GM12865 (cell line): ENCODE data around the gene NTN4.

Experiments
- DNase-seq: peaks from one replicate; pipeline ENCODE4 v3.0.0; 2010; ENCODE audit warnings: low read depth
- H3K4me3 ChIP-seq: 2 replicates; pipeline ENCODE4 v1.5.1; 2011; ENCODE audit warnings: mild to moderate bottlenecking, low read depth, low read length, control low read depth
- TF ChIP-seq, protein P1 (sequence below): IDR thresholded peaks from 2 replicates; pipeline ENCODE4 v1.5.1; 2011; ENCODE audit warnings: low read length, control low read depth, low read depth, inconsistent platforms; ENCODE audit not compliant: insufficient read depth; ENCODE audit errors: missing control alignments

Gene NTN4

DNA sequence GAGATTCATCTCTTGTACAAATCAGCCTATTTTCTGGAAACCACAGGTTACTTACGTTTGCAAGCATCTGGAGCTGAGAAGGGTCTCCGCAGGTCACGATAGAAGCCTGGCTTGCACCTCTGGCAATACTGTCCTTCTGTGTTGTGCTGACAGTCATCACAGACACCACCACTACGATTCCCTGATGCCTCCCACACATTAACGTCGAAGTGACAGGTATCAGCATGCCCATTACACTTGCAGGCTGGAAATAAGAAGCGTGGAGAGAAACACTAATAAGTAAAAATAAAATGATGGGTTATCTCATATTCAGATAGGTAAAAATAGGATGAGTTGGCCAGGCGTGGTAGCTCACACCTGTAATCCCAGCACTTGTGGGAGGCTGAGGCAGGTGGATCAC, 80.2 kb downstream of the NTN4 start:
- no peak for DNase-seq
- TF ChIP-seq, protein P1, sequence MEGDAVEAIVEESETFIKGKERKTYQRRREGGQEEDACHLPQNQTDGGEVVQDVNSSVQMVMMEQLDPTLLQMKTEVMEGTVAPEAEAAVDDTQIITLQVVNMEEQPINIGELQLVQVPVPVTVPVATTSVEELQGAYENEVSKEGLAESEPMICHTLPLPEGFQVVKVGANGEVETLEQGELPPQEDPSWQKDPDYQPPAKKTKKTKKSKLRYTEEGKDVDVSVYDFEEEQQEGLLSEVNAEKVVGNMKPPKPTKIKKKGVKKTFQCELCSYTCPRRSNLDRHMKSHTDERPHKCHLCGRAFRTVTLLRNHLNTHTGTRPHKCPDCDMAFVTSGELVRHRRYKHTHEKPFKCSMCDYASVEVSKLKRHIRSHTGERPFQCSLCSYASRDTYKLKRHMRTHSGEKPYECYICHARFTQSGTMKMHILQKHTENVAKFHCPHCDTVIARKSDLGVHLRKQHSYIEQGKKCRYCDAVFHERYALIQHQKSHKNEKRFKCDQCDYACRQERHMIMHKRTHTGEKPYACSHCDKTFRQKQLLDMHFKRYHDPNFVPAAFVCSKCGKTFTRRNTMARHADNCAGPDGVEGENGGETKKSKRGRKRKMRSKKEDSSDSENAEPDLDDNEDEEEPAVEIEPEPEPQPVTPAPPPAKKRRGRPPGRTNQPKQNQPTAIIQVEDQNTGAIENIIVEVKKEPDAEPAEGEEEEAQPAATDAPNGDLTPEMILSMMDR = no peak
- H3K4me3 ChIP-seq = no peak overlapping the region

DNA sequence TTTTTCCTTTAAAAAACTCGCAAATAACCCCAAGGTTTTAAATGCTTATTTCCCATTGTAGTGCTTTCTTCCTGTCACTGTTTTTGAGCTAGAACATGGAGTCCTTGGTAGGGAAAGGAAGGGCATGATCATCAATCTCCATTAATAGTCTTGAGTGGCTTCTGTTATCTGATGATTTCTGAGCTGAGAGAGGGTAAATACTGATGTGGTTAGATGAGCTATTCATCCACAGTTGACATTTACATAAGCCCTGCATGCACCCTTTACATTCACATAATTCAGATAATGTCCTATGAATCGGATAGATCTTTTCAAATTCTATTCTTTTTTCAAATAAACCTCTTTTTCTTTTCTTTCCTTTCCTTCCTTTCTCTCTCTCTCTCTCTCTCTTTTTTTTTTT, 81.4 kb downstream of the NTN4 start:
- no peak overlapping the region for H3K4me3 ChIP-seq
- no peak for DNase-seq
- TF ChIP-seq, protein P1 = no peak

DNA sequence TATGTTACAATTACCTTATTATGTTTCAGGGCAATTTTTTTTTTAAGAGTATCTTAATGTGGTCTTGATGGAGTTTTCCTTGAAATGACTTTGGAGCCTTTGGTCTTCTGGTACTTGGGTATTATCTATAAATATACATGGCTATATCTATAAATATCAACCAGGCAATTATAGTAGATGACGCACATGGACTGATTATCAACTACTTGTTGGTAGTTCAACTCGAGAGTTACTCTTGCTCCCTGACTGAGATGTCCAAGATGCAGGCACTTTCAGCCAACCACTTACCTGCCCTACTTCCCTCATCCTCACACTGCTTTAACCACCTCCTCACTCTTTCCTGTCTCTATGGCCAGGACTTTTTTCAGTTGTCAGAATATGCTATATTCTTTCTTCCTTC, 85.4 kb downstream of the NTN4 start:
- no peak for DNase-seq
- H3K4me3 ChIP-seq = no peak overlapping the region
- TF ChIP-seq, protein P1 = no peak

DNA sequence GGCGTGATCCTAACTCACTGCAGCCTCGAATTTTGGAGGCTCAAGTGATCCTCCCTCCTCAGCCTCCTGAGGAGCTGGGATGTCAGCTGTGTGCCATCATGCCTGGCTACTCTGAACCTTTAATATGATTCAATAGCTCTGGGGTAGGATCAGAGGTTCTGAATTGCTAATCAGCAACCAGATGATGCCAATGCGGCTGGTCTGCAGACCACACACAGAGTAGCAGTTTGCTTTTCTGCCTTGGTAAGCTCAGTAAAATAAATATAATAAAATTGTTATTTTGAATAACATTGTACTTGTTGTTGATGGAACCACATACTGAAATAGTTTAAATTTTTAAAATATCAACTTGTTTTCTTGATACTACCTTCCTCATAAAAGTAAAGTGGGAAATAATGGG, 86.6 kb downstream of the NTN4 start:
- no peak for DNase-seq
- no peak overlapping the region for H3K4me3 ChIP-seq
- TF ChIP-seq, protein P1 = no peak

DNA sequence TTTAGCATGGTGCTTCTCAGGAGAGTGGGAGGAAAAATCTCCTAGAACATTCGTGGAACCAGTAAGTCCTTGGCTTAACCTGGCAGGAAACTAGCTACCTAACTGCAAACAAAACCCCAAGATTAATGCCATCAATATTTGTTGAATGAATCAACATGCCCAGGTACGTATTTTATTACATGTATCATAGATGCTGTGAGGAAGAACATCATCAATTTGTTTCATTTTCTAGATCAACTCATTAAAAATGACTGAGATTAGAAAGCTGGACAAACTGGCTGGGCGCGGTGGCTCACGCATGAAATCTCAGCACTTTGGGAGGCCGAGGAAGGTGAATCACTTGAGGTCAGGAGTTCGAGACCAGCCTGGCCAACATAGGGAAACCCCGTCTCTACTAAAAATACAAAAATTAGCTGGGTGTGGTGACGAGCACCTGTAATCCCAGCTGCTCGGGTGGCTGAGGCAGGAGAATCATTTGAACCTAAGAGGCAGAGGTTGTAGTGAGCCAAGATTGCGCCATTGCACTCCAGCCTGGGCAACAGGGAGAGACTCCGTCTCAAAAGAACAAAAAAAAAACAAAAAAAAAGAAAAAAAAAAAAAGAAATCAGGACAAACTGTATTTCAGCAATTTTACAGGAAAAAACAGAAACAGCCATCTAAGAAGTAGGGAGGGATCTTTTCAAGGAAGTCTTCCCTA, 88.7 kb downstream of the NTN4 start:
- DNase-seq = no peak
- TF ChIP-seq, protein P1 = no peak
- no peak overlapping the region for H3K4me3 ChIP-seq

DNA sequence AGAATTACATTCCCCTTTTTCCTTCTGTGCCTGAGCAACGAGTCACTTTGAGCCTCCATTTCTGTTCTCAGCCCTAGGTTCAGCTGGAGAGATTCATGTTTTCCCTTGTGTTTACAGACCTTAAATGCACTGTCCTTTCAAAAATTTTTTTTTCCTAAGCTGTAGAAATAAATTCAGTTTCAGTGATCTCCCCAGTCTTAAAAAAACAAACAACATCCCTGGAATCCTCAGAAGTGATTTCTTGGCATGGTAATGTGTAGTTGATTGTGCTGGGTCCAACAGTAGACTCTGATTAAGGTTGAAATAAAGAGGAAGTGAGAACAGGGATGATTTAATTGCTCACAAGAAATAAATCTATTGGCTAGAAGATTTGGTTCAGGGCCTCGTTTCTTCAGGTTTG, 89.3 kb downstream of the NTN4 start:
- no peak for DNase-seq
- H3K4me3 ChIP-seq = no peak overlapping the region
- TF ChIP-seq, protein P1 = no peak

DNA sequence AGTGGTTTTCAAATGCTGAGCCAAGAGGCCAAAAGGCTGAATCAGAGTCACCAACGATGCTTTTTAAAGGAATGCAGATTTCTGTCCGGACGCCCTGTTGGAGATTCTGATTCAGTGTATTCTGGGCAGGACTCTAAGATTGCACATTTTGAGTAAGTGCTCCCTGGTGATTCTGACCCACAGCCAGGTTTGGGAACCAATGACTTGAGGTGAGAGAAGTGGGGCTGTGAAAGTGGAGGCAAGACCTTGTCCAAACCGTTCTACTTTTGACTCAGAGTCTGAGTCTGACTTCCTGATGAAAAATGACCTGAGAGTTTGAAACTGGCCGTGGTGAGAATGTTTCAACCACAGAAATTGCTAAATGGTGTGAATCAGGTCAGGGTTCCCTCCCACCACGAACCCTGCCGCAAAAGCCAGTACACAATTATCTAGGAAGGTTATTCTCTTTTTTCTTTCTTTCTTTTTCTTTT, 90.2 kb downstream of the NTN4 start:
- TF ChIP-seq, protein P1 = no peak
- H3K4me3 ChIP-seq = no peak overlapping the region
- DNase-seq = peak; percentile 91
